ENCODE measurements around the gene DNAH2.

Gene DNAH2

DNA sequence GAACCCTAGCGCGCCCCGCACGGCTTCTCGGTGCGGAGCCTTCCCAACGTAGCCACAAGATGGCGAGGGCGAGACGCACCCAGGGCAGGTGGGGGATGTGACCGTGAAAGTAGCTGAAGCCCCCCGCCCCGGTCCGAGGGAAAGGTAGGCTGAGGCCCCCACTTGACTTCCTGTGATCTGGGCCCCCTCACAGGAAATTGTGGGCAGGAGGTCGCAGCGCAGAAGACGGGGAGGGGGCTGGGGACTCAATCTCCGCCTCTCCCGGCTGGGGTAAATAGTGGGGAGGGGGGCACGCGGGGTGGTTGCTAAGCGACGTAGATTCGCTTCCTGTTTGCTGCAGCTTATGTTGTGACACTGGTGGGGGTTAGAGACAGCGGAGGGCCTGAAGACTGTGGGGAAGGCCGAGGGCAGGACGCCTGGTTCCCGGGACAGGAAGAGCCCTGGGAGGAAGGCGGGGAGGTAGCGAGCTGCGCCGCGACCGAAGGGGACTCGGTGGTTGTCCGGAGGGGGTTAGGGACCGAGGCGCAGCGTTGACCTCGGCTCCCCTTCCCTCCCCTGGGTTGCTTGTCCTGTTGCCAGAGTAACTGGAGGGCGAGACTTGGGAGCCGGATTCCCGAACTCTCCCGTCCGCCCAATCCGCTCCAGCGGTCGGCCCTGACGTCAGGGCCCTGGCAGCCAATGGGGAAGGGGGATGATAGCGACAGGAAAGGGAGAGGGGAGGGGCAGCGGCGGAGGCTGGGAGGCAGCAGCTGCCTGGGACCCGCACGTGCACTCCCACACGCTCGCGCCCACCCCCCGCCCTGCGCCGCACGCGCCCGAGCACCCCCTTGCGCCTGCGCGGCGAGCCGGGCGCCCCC is 117.6 kb downstream of the DNAH2 start (continued):
- TF ChIP-seq, protein P1, sequence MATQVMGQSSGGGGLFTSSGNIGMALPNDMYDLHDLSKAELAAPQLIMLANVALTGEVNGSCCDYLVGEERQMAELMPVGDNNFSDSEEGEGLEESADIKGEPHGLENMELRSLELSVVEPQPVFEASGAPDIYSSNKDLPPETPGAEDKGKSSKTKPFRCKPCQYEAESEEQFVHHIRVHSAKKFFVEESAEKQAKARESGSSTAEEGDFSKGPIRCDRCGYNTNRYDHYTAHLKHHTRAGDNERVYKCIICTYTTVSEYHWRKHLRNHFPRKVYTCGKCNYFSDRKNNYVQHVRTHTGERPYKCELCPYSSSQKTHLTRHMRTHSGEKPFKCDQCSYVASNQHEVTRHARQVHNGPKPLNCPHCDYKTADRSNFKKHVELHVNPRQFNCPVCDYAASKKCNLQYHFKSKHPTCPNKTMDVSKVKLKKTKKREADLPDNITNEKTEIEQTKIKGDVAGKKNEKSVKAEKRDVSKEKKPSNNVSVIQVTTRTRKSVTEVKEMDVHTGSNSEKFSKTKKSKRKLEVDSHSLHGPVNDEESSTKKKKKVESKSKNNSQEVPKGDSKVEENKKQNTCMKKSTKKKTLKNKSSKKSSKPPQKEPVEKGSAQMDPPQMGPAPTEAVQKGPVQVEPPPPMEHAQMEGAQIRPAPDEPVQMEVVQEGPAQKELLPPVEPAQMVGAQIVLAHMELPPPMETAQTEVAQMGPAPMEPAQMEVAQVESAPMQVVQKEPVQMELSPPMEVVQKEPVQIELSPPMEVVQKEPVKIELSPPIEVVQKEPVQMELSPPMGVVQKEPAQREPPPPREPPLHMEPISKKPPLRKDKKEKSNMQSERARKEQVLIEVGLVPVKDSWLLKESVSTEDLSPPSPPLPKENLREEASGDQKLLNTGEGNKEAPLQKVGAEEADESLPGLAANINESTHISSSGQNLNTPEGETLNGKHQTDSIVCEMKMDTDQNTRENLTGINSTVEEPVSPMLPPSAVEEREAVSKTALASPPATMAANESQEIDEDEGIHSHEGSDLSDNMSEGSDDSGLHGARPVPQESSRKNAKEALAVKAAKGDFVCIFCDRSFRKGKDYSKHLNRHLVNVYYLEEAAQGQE (tag by site-specific recombination; IDR thresholded peaks at IDR 0.05) = no peak
- TF ChIP-seq ZNF670 (tag by site-specific recombination; IDR thresholded peaks at IDR 0.05; ENCODE audit: low read depth) (no peak), KLF7 (tag by site-specific recombination; IDR thresholded peaks at IDR 0.05; ENCODE audit: borderline replicate concordance) (no peak), ZNF530 (tag by site-specific recombination; IDR thresholded peaks at IDR 0.05; ENCODE audit: low read depth) (no peak), SP2 (tag by site-specific recombination; IDR thresholded peaks at IDR 0.05) (peak; percentile 93), ZNF394 (tag by site-specific recombination; IDR thresholded peaks at IDR 0.05; ENCODE audit: borderline replicate concordance) (0 out of 2 replicates have a peak, but pooled peaks have one; percentile 43), ZNF707 (tag by site-specific recombination; IDR thresholded peaks at IDR 0.05) (no peak), ZNF404 (tag by site-specific recombination; IDR thresholded peaks at IDR 0.05) (no peak), ZNF175 (tag by site-specific recombination; IDR thresholded peaks at IDR 0.05) (no peak), MYNN (tag by site-specific recombination; IDR thresholded peaks at IDR 0.05; ENCODE audit: borderline replicate concordance) (peak; percentile 91), KLF9 (tag by site-specific recombination; IDR thresholded peaks at IDR 0.05; ENCODE audit: low read depth) (peak; percentile 26; the same call in 1 of the 2 replicates), YY2 (tag by site-specific recombination; IDR thresholded peaks at IDR 0.05) (no peak), ZSCAN23 (tag by site-specific recombination; IDR thresholded peaks at IDR 0.05) (peak; percentile 13; the same call in 1 of the 2 replicates), ZNF157 (tag by site-specific recombination; IDR thresholded peaks at IDR 0.05) (no peak), ZNF629 (tag by site-specific recombination; IDR thresholded peaks at IDR 0.05) (peak; percentile 65), ZBTB21 (tag by site-specific recombination; IDR thresholded peaks at IDR 0.05) (0 out of 2 replicates have a peak, but pooled peaks have one; percentile 20), ZNF660 (tag by site-specific recombination; IDR thresholded peaks at IDR 0.05) (no peak), ZBTB7A (tag by site-specific recombination; IDR thresholded peaks at IDR 0.05; ENCODE audit: low read depth) (peak; percentile 23), ZNF677 (tag by site-specific recombination; IDR thresholded peaks at IDR 0.05) (no peak), ZNF549 (tag by site-specific recombination; IDR thresholded peaks at IDR 0.05) (no peak), ZSCAN30 (tag by site-specific recombination; IDR thresholded peaks at IDR 0.05) (no peak), ZNF114 (tag by site-specific recombination; IDR thresholded peaks at IDR 0.05) (no peak), ZNF146 (tag by site-specific recombination; IDR thresholded peaks at IDR 0.05) (no peak), ZBTB48 (tag by site-specific recombination; IDR thresholded peaks at IDR 0.05) (peak; percentile 100), ZIC2 (tag by site-specific recombination; IDR thresholded peaks at IDR 0.05) (no peak), ZNF658 (tag by site-specific recombination; IDR thresholded peaks at IDR 0.05) (no peak), YY1 (tag by site-specific recombination; IDR thresholded peaks at IDR 0.05) (no peak)
- TF ChIP-seq, protein P2, sequence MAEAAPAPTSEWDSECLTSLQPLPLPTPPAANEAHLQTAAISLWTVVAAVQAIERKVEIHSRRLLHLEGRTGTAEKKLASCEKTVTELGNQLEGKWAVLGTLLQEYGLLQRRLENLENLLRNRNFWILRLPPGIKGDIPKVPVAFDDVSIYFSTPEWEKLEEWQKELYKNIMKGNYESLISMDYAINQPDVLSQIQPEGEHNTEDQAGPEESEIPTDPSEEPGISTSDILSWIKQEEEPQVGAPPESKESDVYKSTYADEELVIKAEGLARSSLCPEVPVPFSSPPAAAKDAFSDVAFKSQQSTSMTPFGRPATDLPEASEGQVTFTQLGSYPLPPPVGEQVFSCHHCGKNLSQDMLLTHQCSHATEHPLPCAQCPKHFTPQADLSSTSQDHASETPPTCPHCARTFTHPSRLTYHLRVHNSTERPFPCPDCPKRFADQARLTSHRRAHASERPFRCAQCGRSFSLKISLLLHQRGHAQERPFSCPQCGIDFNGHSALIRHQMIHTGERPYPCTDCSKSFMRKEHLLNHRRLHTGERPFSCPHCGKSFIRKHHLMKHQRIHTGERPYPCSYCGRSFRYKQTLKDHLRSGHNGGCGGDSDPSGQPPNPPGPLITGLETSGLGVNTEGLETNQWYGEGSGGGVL (tag by site-specific recombination; IDR thresholded peaks at IDR 0.05) = peak; percentile 100
- TF ChIP-seq, protein P3, sequence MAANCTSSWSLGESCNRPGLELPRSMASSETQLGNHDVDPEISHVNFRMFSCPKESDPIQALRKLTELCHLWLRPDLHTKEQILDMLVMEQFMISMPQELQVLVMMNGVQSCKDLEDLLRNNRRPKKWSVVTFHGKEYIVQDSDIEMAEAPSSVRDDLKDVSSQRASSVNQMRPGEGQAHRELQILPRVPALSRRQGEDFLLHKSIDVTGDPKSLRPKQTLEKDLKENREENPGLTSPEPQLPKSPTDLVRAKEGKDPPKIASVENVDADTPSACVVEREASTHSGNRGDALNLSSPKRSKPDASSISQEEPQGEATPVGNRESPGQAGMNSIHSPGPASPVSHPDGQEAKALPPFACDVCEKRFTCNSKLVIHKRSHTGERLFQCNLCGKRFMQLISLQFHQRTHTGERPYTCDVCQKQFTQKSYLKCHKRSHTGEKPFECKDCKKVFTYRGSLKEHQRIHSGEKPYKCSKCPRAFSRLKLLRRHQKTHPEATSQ (tag by site-specific recombination; IDR thresholded peaks at IDR 0.05) = 0 out of 2 replicates have a peak, but pooled peaks have one; percentile 15
- TF ChIP-seq, protein P4, sequence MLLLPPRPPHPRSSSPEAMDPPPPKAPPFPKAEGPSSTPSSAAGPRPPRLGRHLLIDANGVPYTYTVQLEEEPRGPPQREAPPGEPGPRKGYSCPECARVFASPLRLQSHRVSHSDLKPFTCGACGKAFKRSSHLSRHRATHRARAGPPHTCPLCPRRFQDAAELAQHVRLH (tag by site-specific recombination; IDR thresholded peaks at IDR 0.05) = 0 out of 2 replicates have a peak, but pooled peaks have one; percentile 8

All from HEK293 (cell line).